Activated CD4-positive, alpha-beta T cell treated with anti-CD3 and anti-CD28 coated beads for 4 hours (primary cell): ENCODE results near the gene MINDY4.

Experiments
- DNase-seq, 2 donors: peaks; one replicate each; pipeline ENCODE4 v3.0.0-alpha.2; 2020

The MINDY4 gene

DNA sequence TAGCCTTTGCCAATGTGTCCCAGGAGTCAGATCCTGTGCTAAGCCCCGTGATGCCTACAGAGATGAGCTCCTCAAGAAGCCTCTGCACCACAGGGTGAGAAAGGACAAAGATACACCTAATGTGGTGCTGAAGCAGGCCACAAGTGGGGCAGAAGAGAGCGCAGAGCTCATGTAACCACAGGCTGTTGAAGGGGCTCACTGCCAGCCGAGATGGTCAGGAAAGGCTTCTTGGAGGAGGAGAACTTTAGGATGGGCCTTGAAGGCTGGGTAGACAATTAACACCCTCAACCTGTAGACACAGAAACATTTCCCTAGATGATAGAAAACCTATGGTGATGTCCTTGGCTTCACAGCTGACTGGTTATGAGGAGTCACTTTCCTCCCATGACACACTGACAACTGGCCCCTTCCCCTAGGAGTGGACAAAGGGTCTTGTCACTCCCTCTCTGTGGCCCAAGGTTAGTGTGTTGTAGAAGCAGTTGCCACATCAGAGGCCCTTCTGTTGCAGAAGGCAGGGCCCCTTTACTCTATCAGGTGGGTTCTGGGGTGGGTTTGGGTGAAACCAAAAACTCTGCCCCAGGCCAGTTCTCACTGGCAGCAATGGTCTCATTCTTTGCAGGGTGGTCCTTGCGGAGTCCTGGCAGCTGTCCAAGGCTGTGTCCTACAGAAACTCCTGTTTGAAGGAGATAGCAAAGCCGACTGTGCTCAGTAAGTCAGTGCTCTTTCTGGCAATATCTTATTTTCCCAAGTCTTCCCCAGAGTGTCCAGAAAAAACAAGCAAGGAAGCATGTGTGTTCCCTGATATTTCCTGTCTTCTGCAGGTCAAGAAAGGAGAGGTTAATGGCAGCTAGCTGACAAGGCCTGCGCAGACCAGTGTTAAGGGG, 69.2 kb downstream of the MINDY4 start:
- no peak for DNase-seq

GRCh38 chr7:30841025-30841735, 70.0 kb downstream of the MINDY4 start:
- DNase-seq: no peak

DNA sequence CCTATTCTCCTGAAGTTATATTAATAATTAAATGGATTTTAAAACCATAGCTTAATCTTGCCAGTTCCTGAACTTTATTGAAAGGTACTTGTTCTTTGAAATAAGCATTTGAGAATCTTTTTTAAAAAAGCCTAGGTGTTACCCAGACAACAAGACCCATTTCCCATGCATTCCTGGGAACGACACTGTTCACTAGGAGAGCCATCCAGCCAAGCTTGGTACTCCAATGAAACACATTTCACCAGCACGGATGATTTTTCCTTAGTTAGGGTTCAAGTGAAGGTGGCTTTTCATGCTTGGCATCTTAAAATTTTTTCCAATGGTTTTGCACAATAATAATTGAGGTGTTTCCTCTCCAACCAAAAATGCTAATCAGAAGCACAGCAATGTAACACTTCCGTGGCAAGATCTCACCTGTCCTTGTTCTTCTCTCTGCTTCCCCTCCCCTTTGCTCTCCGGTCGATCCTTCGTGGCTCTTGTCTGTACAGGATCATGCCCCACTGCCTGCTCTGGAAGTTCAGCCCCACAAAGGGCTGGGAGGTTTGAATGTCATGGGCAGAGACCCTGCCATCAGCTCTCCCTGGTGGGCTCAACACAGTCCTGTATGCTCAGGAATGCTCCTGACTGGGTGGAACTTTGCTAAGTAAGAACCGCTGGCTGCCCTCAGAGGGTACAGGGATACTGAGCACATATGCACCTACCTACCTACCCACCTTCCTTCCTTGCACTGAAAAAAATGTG, 70.8 kb downstream of the MINDY4 start:
- DNase-seq: no peak

DNA sequence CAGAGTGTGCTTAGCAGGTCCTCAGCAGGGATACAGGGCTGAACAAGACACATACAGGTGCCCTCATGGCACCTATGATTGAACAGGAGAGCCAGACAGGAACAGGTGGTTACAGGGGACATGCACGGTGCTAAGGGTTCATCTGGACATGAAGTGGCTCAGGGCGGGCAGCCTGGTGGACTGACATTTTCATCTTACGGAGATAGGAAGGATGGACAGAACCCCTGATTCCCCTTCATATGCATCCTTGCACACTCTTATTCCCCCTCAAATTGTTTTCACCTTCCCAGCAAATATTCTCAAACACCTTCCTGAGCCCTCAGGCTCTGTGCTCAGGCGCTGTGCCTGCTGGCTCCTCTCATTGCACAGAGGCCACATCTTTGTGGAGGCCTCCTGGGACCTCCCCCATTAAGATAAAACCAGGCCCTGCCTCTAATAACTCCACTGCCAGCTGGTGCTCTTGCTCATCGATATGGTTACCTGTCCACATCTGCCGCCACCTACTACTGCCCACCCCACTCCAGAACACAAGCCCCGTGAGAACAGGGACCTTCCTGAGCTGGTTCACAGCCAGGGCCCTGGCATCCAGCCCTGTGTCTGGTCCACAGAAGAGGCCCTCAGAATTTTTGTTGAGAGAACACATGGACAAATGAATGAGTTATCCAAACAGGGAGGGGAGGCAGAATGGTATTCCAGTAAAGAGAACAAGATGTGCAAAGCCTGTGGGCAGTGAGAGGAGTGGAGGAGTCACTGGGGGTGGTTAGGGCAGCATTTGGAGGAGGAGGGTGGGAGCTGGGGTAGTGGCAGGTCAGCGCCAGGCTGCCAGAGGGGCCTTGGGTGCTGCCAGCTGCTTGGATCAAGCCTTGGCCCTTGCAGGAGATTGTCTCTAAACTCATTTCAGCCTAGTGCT, 71.6 kb downstream of the MINDY4 start:
- no peak for DNase-seq

DNA sequence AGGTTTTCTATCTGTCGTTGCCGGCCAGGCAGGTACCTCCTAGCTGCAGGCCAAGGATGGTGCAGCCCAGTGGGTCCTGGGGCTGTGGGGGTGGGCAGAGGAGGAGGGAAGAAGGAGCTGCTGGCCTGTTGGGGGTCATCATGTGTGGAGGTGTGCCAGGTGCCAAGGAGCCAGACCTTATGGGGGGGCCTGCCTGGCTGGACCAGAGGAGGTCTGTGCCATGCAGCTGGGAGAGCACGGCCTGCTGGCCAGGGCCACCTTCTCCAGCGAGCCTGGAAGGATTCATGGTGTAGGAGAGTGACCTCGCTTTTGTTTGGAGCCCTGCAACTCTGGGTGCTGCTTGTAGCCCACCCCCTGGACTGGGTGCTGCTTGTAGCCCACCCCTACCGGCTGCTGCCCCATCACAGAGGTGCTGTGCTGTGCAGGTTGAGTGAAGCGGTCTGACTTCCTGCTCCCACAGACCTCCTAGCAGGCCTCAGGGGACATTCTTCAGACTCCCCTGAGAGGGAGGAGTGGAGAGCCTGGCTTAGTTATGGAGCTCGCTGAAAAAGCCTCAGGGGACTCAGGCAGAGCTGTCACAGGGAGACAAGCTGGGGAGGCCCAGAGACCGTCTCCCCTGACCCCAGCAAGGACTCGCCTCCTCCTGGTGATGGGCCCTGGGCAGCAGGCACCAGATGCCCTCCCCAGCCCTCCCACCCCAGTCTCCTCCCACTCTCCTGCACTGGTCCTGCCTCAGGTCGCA, 72.7 kb downstream of the MINDY4 start:
- DNase-seq: no peak

DNA sequence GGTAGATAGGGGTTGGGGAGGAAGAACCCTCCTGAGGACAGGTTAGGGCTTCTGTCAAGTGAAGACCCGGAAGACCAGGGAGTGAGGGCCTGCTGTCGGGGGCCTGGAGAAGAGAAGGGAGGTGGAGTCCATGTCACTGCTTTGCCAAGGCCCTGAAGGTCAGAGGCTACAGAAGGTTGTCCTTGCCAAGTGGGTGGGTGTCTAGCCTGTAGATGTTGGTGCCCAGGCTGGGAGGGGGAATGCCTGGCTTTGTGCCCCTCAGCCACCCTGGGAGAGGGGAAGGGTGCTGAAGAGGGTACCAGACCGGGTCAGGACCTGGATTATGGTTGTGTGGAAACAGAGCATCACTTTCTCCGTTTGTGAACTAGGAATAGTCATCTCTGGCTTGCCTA, 73.3 kb downstream of the MINDY4 start:
- no peak for DNase-seq

GRCh38 chr7:30844916-30845315, 73.7 kb downstream of the MINDY4 start:
- no peak for DNase-seq

DNA sequence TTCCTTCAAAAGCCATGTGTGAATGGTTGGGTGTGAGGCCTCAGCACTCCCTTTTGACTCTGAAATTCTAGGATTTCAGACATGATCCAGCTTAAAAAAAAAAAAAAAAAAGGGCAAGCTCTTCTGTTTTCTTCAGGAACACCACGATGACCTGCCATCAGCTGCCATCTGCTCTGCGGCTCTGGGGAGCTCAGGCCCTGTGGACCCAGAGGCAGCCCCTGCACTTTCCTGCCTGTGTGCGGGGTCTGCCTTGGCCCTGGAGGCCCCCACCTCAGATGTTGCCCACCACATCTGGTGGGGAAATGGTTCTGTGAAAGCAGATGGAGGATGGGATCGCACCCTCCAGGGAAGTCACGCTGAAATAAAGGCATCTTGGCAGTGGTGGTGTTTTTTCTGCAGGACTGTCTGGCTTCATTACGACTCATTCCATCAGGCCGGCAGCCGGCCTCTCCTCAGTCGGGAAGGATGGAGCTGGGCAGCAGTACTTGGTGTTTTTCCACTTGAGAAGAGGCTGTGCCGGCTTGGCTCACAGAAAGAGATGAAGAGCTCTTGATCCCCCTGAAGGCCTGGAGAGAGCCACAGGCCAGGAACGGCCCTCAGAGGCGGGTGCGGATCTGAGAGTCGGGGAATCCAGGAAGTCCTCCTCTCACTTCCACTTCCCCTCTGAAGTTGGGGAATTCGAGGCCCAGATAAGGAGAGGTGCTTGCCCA, 74.4 kb downstream of the MINDY4 start:
- no peak for DNase-seq

- no peak for DNase-seq
Measured at GRCh38 chr7:30846378-30846777, 75.2 kb downstream of the MINDY4 start.

- no peak for DNase-seq
Measured at GRCh38 chr7:30848121-30848855, 77.1 kb downstream of the MINDY4 start.

GRCh38 chr7:30849565-30849964, 78.3 kb downstream of the MINDY4 start:
- no peak for DNase-seq

DNA sequence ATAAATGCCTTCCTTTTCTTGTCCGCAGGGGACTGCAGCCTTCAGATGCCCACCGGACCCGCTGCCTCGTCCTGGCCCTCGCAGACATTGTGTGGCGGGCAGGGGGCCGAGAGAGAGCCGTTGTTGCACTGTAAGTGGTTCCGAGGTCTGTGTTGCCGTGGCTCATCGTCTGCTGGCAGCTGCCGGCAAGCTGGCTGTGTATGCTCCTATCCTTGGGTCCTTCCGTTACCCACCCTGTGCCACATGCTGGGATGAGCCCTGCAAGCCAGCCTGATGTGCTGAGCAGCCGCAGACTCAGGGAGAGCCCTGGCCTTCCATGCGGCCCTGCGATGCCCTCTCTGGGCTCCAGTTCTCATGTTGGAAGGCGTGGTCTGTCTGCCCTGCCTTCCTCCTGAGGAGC, 79.2 kb downstream of the MINDY4 start:
- no peak for DNase-seq

DNA sequence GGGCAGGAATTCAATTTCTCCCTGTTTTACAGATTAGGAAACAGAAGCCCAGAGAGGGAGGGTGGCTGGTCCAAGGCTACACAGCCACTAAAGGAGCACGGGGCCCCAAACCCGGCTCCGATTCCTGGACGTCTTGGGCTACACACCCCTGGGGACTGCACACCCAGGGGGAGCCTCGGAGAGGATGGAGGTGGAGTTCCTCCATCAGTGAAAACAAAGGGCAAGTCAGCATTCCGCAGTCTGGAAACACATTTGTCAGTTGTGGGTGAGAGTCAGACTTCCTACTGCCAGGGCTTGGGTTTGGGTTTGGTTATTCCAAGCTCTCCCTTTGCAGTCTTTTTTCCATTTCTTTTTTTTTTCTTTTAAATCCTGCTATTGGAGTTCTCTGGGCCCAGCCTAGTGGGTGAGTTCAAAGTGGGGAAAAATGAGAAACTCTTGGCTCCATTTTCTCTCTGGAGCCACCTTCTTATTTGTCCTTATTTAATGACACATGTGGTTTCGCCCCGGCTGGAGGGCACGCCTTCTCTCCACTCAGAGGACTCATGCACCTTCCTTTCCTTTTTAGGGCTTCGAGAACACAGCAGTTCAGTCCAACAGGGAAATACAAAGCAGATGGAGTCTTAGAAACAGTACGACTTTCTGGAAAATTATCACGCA, 80.6 kb downstream of the MINDY4 start:
- no peak for DNase-seq

DNA sequence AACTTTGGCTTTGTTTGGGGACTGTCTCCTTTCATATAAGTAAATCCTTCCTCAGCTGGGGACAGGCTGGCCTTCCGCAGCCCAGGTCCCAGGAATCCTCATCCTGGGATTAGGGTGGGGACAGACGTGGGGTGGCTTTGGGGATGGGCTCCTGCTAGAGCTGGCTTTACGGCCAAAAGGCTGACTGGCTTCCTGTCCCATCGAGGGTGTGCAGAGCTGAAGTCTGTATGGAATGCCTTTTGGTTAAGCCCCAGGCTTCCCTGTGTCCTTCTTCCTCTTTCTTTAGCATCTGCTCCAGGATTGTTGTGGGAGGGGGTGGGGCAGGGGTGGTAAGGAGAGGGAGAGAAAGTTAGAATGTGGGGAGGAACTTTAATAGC, 81.1 kb downstream of the MINDY4 start:
- DNase-seq: no peak

DNA sequence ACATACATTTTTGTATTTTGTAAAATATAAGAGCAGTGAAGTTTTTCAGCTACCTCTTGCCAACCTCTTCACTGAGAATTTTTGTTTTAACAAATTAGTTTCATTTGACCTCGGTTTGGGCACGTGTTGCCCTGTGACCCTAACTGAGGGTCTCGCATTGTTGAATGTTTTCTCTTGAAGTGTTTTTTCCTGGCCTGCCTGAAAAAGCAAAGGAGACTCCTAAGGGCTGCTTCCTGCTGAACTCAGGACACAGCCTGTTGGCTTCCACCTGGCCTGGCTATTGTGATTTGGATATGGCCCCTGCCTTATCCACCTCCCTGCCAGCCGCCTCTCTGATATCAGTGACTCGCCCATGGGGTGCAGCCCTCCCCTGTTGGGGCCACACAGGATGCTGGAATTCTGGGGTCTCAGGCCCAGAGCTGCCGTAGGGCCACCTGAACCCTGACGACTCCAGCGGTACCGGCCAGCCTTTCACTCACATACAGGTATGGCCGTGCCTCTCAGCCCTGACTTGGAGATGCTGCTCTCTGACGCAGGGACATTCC, 81.6 kb downstream of the MINDY4 start:
- no peak for DNase-seq

DNA sequence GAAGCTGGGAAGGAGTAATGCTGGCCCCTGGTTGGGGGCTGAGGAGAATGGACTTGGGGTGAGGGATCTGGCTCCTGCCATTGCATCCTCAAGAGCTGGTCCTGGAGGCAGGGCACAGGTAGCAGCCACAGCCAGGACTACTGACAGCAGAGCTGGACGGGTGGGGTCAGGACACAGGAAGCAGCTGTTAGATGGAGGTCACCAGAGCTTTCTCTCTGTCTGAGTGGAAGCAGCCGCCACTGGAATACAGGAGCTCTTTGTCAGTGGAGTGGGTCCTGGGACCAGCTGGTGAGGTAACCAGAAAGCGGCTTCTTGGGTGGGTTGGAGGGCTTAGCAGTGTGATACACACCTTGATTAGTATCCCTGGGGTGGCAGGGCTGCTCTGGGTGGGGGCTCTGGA, 82.4 kb downstream of the MINDY4 start:
- no peak for DNase-seq

DNA sequence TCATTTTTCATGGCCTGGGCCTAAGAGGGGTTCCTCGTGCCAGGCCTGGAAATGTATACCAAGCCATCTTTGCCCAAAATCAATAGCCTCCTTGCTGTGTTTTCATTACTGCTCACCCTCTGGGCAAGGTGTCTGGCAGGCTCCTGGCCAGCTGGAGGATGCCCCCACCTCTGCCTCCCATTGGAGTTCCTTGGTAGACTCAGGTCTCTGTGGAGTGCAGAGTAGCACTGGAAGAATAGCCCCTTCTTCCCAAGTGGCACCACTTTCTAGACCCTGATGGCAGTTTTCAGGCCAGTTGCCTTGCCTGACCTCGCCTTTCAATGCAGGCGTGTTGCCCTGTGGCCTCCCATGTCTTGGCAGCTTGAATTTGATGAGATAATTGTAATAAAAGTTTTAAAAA, 84.7 kb downstream of the MINDY4 start:
- DNase-seq: no peak

GRCh38 chr7:30858576-30858975, 87.4 kb downstream of the MINDY4 start:
- DNase-seq: no peak

- DNase-seq: no peak
Measured at GRCh38 chr7:30859202-30859939, 88.2 kb downstream of the MINDY4 start.
